Stimulated activated CD4-positive, alpha-beta T cell treated with anti-CD3 and anti-CD28 coated beads, Interleukin-4, amount 100 ng/mL, for 1 hour (primary cell): ENCODE results near the gene OGT.
"Not testable (repeated sequence)": the region's sequence is repeated elsewhere in the genome, so short reads cannot be mapped to it uniquely, and the experiment has no call there.

Experiments used
- DNase-seq: peaks from one replicate; pipeline ENCODE4 v3.0.0-alpha.2; 2020

OGT gene

DNA sequence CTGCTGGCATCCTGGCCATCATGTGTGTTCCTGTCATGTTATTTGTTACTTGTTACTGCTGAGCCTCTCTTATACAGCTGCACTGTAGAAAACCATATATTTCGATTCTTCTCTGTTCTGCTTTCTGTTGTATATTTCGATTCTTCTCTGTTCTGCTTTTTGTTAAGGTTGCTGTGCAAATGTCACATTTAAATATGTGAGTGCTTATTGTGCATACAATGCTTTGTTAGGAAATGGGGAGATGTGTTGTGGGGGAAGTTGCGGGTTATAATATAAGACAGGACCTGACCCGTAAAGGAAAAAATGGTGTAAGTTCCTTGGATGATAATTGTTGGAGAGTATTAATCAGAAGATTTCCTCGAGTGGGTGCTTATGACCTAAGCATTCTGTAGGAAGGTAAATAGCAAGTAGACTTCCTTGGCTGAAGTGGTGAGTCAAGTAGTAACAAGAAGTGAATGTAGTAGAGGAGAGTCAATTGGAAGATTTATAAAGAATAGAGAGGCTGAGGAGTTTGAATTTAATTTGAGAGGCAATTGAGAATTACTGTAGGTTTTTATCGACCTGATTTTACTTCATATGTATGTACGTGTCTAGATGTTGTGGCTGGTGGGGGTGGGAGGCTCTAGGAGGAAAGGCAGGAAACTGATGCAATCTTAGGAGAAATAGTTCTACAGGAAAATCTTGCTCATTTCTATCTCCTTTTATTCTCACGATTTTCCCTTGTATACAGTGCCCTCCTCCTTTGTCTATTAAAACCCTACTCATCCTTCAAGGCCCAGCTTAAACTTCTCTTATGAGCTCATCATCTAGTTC, 8.5 kb downstream of the OGT start:
- DNase-seq = no peak

DNA sequence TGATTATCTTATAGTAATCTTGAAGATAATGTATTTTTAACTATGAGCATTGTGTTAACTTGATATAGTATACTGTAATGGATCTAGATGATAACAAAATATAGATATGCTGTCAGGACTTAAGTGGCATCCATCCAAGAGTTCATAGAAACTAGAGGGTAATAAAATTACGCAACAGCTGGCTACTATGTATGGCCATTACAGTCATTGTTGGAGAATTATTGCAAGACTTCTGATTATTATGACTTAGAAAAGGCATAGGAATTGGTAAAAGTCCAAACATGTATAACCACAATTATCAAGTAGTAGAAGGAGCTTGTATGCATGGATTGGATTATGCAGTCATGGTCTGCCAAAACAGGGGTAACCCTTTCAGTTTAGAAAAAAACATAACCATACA, 9.5 kb downstream of the OGT start:
- DNase-seq = no peak

DNA sequence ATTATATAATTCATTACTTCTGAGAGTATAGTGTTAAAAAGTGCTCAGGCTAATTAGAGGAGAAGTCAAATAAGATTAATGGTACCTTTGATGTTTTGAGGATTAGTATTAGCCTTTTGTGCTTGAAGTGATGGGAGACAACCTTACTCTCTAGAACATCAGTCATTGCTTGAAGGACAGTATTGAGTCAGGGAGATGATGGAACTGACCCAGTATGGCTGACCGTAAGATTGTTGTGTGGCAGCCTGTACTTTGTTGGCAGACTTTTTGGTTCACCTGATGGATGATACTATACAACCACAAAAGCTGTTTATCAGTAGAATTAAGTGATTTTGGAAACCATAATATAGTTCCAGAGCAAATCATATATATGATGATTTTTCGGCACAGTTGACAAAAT, 9.9 kb downstream of the OGT start:
- DNase-seq = no peak

DNA sequence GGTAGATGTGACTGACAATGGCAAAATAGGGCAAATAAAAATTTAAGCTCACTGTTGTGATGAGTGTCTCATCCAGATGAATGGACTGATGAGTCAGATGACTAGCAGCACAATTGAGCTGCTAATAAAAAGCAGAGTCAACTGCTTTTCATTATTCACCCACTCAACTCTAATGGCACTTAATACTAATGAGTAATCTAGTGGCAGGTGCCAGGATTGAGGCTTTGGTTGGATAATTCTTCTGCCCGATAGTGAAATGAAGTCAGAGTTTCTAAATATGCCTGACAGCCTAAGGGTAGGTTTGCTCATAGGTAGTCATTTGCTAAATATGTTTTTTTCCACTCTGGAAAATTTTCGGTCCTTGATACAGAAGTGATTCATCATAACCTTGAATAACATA, 10.4 kb downstream of the OGT start:
- DNase-seq = no peak

DNA sequence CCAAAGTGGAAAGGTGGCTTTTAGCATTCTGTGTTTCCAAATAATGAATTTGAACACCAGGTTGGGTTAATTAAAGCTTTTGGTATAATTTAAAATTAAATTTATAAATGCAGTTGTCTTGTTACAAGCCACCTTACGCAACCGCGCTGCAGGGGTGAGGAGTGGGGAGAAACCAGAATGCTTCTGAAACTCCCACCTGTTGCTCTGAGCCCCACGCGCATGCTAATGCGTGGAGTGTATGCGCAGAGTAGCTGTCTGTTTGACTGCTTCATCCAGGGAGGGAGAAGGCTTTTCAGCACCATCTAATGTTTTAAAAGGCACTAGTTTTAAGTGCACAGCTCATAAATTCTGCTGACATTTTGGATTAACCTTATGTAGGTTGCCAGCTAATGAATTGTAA, 12.5 kb downstream of the OGT start:
- no peak for DNase-seq

DNA sequence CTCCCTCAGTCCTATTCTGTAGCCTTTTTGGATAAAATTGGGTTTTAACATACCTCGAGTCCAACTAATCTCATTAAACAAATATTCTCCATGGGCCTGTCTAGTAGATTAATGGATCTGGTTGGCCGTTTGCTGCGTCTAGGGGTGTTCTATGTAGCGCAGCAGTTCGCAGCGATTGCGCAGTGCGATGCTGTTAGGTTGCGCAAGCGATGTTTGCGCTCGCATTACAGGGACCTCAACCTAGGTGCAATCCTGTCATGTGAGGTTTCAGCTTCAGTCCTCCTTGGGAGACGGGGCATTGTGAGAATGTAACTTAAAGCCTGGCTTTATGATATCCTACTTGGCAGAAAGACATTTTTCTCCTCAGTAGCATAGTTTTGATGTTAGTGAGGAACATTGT, 14.0 kb downstream of the OGT start:
- DNase-seq = no peak

DNA sequence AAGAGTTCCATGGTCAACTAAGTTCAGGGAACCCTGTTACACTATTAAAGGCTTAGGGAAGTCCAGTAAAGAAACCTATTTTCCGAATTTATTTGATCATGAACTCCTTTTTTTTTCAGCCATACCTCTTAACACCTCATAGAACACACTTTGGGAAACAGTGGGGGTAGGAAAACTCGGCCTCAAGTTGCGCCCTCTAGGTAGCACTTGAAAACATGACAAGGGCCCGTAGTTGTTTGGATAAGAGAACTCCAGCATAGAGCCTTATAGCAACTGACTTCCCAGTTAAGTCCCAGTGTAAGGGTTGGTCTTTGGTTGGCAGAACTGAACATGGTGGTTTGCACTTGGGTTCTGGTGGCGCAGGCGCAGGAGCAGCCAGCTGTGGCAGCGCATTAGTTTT, 14.4 kb downstream of the OGT start:
- DNase-seq = no peak

DNA sequence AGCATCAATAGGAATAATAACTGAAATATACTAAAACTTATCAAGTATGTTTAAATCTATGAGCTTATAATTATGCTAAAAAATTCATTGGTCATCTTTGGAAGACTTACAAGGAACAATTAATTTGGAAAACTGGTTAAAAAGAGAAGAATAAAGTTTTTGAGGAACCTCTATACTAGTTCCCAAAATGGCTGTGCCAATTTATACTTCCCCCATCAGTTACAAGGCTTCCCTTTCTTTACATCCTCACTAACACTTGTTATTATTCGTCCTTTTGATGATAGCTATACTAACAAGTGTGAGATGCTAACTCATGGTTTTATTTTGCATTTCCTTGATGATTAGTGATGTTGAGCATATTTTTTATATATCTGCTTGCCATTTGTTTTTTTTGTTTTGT, 17.1 kb downstream of the OGT start:
- no peak for DNase-seq

DNA sequence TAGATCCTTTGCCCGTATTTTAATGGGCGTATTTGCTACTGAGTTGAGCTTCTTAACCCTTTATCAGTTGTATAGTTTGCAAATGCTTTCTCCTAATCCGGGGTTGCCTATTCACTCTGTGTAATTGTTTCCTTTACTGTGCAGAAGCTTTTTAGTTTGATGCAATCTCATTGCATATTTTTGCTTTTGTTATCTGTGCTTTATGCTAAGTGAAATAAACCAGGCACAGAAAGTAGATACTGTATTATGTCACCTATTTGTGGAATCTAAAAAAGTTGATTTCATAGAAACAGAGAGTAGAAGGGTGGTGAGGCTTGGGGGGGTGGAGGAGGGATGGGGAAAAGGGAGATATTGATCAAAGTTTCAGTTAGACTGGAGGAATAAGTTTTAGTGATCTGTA, 17.7 kb downstream of the OGT start:
- DNase-seq = no peak

DNA sequence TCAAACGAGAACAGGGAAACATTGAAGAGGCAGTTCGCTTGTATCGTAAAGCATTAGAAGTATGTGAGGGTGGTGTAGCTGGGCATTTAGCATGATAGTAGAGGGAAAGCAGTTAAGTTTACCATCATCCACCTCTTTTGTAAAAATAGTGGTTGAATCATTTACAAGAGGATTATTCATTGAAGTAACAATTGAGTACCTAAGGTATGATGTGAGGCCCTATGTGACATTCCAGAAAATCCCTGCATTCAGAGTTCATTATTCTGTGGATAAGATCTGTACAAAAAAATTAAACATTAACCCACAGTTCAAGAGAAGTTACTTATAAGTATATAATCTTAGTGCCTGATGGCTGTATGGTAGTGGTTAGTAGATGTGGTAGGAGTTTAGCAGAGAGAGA, 23.1 kb downstream of the OGT start:
- no peak for DNase-seq

DNA sequence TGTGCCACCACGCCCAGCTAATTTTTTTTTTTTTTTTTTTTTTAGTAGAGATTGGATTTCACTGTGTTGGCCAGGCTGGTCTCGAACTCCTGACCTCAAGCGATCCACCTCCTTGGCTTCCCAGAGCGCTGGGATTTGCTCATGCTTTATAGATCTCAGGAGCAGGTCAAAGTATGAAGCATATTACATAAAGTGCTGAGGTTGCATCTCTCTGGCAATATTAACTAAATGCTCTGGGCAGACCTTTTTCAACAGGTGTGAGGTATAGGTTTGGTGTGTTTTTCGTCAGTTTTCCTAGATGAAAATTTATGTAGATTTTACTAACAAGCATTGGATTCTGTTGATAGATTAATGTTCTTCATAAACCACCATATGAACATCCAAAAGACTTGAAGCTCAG, 26.0 kb downstream of the OGT start:
- DNase-seq = no peak

DNA sequence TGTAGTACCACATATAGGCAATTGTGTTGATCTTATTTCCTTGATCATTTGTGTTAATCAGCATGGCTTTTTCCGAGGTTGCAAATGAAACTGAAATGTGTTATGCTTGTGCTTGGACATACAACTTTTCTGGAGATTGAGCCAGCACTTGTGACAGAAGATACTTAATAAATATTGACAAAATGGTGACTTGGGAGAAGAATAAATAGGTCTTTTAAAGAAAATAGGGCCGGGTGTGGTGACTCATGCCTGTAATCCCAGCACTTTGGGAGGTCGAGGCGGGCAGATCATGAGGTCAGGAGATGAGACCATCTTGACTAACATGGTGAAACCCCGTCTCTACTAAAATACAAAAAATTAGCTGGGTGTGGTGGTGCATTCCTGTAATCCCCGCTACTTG, 26.9 kb downstream of the OGT start:
- not testable (repeated sequence) for DNase-seq

DNA sequence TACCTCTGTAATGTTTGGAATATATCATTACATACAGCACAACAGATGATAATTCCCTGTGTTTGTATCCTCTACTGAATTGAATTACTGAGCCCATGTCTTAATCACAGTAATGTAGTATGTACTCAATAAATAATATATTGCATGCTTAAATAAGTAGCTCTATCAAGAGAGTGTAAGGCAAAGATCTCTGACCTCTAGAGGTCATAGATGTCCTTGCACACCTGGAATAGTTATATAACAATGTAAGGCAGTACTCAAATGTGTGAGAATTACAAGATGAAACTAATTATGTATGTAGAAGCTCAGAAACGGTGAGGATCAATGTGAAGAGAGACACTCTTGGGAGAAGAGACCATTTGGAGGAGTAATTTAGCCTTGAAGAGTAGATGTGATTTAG, 31.0 kb downstream of the OGT start:
- DNase-seq = no peak

DNA sequence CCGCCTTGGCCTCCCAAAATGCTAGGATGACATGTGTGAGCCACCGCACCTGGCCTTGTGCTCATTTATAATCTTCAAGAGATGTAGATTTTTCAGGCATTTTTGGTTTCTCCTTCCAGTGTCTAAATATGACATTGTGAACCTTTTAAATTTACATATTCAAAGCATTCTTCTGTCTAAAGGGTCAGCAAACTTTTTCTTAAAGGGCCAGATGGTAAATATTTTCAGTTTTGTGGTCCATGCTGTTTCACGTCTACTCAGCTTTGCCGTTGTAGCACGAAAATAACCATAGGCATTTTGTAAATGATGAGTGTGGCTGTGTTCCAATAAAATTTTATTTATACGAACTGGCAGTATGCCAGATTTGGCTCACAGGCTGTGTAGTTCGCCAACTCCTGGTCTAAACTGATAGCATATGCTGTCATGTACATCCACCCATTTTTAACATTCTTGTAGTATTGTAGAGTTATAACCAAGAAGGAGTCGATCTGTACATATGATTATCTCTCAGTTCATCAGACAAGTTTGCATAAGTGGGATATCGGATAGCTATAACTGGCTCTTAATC, 32.7 kb downstream of the OGT start:
- no peak for DNase-seq

DNA sequence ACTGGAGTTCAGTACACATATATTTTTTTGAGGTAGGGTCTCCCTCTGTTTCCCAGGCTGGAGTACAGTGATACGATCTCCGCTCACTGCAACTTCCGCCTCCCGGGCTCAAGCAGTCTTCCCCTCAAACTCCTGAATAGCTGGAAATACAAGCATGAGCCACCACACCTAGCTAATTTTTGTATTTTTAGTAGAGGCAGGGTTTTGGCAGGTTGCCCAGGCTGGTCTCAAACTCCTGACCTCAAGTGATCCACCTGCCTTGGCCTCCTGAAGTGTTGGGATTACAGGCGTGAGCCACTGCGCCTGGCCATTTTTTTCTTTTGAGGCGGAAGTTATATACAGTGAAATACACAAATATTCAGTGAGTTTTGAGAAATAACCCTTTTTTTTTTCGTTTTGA, 38.5 kb downstream of the OGT start:
- DNase-seq = not testable (repeated sequence)

DNA sequence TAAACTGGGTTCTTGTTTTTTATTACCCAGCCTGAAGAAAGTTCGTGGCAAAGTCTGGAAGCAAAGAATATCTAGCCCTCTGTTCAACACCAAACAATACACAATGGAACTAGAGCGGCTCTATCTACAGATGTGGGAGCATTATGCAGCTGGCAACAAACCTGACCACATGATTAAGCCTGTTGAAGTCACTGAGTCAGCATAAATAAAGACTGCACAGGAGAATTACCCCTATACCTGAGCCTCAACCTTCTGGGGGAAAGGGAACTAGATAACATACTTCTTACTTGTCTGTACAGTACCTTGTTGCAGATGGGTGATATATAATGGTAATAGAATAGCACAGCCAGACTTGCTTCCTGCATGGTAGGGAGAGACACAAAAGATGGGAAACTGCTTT, 40.7 kb downstream of the OGT start:
- no peak for DNase-seq

DNA sequence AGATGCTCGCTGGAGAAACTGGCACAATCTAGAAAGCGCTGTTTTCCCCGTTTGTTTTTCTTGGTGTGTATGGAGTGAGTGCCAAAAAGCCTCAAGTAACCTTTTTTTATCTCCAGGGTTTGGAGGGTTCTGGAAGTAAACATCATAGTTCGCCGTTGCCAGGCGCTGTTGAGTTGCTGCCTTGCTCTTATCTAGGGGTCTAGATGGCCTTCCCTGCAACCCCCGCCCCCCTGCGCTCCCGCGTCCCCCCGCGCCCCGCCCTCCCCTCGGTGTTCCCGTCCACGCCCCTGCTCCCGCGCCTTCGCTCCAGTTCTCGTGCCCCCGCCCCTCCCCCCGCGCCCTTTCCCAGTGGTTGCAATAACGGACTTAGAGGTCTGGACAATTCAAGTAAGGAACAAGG, 44.8 kb downstream of the OGT start:
- DNase-seq = no peak

DNA sequence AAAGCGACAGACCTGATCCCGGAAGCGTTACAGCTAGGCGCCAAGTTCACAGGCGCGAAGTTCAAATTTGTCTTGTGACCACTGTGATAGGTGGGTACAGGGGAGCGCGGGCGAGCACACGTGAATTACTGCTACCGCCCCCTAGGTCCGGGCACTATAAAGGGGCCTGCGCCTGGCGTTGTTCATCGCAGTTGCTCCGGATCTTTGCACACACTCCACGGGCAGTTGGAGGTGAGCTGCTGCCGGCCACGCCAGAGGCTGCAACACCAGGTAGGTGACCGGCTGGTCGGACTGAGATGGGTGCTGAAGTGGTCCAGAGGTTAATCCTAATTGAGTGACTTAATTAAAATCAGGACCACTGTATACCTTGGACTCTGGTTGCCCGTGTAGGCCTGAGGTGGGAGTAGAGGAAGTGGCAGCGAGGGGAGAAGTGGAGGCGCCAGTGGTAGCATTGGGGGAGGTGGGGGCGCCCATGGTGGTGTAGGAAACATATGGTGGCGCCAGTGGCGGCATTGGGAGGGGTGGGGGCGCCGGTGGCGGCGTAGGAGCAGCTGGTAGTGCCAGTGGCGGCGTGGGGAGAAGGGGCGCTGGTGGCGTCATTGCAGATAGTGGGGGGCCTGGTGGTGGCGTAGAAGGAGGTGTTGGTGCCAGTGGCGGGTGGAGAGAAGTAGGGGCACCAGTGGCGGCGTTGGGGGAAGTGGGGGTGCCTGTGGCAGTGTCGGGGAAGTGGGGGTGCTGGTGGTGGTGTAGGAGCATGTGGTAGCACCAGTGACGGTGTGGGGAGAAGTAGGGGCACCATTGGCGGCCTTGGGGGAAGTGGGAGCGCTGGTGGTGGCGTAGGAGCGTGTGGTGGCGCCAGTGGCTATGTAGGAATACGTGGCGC, 45.6 kb downstream of the OGT start, which contains the start of gene GCNA:
GCNA (plus strand) TSS at position 185 of the 883 bp plus-strand sequence. CDS start 2,385 bp downstream, outside the sequence.
- DNase-seq = no peak

DNA sequence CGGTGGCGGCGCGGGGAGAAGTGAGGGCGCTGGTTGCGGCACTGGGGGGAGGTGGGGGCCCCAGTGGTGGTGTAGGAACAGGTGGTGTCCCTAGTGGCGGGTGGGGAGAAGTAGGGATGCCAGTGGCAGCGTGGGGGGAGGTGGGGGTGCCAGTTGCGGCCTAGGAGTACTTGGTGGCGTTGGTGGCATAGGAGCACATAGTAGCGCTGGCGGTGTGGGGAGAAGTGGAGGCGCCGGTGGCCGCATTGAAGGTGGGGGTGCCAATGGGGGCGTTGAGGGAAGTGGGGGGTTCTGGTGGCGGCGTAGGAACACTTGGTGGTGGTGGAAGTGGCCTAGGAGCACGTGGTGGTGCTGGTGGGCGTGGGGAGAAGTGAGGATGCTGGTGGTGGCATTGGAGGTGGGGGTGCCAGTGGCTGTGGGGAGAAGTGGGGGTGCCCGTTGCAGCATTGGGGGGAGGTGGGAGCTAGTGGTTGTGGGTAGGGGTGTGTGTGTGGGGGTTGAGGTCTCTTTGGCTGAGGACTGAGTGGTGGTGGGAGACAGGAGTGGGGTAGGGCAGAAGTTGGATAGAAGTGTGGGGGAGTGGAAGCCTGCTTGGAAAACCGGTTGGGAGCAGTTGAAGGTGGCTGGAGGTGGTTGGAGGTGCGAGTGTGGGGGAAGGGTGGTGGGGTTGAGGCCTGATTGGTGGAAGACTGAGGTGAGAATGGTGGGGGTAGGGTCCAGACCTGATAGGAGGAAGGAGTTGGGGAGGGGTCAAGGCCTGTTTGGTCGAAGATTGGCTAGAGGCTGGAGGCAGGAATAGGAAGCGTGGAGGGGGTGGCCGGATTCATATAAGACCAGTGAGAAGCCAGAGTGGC, 46.5 kb downstream of the OGT start:
- DNase-seq = no peak

DNA sequence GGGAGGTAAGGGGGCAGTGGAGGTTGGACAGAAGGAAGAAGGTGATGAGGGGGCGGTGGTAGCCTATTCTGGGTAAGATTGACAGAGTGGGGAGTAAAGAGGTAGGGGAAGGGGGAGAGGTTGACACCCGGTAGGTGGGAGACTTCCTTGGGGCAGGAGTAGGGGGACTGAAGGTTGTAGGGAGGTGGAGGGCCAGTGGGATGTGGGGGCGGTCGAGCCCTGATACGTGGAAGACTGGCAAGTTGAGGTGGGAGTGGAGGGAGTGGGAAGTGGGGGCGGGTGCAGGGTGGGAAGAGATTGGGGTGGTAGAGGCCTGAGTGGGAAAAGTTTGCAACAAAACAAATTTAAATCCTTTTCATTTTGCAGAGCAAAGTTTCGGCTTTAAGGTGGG, 47.1 kb downstream of the OGT start:
- DNase-seq = no peak

DNA sequence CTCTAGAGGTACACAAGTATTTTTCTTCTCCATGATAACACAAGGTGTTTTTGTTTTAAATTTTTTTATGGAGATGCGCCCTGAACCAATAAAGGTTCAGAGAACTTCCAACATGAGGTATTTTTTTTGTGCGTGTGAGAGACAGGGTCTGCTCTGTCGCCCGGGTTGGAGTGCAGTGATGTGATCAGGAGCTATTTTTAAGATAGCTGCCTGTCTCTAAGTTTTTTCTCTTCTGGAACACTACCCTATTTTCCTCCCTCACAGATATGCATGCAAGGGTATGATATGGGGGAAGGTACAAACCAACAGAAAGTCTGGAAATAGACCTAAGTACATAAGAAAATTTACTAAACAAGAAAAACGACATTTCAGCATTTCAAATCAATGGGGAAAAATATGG, 48.3 kb downstream of the OGT start:
- DNase-seq = no peak

DNA sequence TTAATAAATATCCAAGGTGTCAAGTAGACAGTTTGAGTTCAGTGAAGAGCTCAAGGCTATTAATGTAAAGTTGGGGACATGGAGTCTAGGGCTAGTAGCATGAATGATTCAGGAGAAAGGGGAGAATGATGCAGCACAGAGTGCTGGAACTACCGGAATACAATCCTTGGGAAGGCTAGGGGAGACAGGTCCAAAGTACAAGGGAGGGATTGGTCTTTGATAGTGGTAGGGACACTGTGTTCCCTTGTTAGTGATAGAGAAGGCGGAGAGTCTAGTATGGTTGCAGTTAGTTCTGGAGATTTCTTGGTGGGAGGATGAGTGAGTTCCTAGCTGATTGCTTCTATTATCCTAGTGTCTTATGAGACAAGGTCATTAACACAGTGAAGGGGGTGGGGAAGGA, 54.0 kb downstream of the OGT start:
- no peak for DNase-seq

DNA sequence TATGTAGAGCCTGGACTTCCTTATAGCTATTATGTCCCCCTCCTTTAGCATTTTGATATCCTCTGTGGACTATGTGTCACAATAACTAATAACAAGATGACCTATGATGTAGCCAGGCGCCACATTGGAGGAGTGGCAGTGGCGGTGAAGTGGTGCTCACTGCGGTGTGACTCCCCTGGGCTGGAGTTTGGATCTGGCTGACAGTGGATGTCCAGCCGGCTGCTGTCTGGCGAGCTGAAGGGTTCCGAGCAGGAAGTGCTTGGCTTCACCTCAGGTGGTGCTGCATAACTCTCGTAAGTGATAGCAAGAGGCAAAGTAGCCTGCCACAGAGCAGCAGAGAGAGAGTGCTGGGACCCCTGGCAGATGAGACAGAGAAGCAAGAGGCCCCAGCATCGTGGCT, 60.3 kb downstream of the OGT start:
- DNase-seq = not testable (repeated sequence)
